Measurements from ENCODE around the gene CBFA2T3.

Gene CBFA2T3

DNA sequence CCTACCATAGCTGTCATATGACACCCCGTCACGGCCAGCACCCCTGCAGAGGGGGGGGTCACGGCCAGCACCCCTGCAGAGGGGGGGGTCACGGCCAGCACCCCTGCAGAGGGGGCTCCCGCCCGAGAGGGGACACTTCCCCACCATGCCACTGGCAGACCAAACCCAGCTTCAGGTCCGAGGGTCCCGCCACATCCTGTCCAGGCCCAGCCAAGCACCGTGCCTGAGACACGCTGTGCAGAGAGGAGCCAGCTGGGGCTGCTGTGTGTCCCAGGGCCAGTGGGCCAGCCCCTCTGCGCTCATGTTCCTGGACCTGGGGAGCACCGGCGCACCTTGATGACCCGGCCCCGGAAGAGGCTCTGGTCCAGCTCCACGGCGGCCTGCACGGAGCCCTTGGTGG is 112.5 kb downstream of the CBFA2T3 start:
- POLR2A ChIA-PET = interaction anchor here (0.5 kb wide), 2 partner anchors 11 to 127 kb away, joined by 3 to 16 read pairs; no protein-coding TSS in a partner anchor
- H3K27ac ChIP-seq (ENCODE audit: extremely low read depth, low read depth, low read length) = no peak overlapping the region
- CTCF ChIA-PET = no interaction called here

DNA sequence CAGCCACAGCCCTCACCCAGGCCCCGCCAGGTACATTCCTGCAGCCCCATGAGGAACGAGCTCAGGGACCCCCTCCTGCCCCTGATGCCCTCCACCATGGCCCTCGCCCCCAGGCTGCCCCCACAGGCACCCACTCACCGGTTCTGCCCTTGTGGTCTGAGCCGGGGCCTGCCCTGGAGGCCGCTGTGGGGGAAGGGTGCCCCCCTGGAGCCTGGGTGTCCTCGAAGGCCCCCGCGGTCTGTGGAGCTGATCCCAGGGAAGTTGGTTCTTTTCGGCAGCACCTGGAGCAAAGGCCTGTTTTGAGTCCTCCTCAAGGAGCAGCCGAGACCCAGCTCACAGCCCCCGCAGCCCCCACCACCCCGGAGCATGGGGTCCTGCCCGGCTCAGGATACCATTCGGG is 112.9 kb downstream of the CBFA2T3 start:
- no peaks in the 10 kb centered on the region for H3K9me3 ChIP-seq (ENCODE audit: control insufficient read depth, insufficient read depth, low read depth, low read length)
- no peak for TF ChIP-seq ZSCAN16 (tag by site-specific recombination; IDR thresholded peaks at IDR 0.05)
- TF ChIP-seq GLIS1 (tag by site-specific recombination; IDR thresholded peaks at IDR 0.05) = peak; percentile 63
- peaks cover 0 to 35% of the 10 kb centered on the region in 2 experiments; a peak in 1 of 3 replicates for H3K36me3 ChIP-seq (ENCODE audit: control insufficient read depth in 2 of 2, insufficient read depth in 1 of 2, low read length in 2 of 2)
- no peak overlapping the region for H3K27ac ChIP-seq (ENCODE audit: extremely low read depth, low read depth, low read length)
- CTCF ChIA-PET = interaction anchor here (0.5 kb wide), 1 partner anchor 341 kb away, joined by 3 read pairs; no protein-coding TSS in a partner anchor
- H3K4me3 ChIP-seq (ENCODE audit: low read depth, low read length) = no peak overlapping the region
- no peaks in the 10 kb centered on the region for H3K4me1 ChIP-seq (ENCODE audit: control insufficient read depth, insufficient read depth, low read length)
- POLR2A ChIA-PET = interaction anchor here (0.5 to 0.6 kb wide), 3 partner anchors 11 to 127 kb away, joined by 3 to 16 read pairs (median 4); no protein-coding TSS in a partner anchor

More for the DNA sequence above, 112.5 kb downstream of the CBFA2T3 start:
- Histone ChIP-seq H3K9me3 (ENCODE audit: control insufficient read depth, insufficient read depth, low read depth, low read length) (no peaks in the 10 kb centered on the region), H3K4me3 (ENCODE audit: low read depth, low read length) (no peak overlapping the region), H3K4me1 (ENCODE audit: control insufficient read depth, insufficient read depth, low read length) (no peaks in the 10 kb centered on the region), H3K36me3 (ENCODE audit: control insufficient read depth in 2 of 2, insufficient read depth in 1 of 2, low read length in 2 of 2) (peaks cover 0 to 31% of the 10 kb centered on the region in 2 experiments; a peak in 1 of 3 replicates)
- TF ChIP-seq ZNF610 (tag by site-specific recombination; IDR thresholded peaks at IDR 0.05; ENCODE audit: borderline replicate concordance) = no peak
- TF ChIP-seq ZNF248 (tag by site-specific recombination; IDR thresholded peaks at IDR 0.05) = no peak
- TF ChIP-seq ZNF416 (tag by site-specific recombination; IDR thresholded peaks at IDR 0.05) = no peak
- TF ChIP-seq ZNF114 (tag by site-specific recombination; IDR thresholded peaks at IDR 0.05) = no peak
- TF ChIP-seq TCF7L2 (IDR thresholded peaks at IDR 0.05; ENCODE audit: borderline replicate concordance, low read depth, low read length) = no peak
- no peak for TF ChIP-seq ZNF658 (tag by site-specific recombination; IDR thresholded peaks at IDR 0.05)
- TF ChIP-seq, protein P1, sequence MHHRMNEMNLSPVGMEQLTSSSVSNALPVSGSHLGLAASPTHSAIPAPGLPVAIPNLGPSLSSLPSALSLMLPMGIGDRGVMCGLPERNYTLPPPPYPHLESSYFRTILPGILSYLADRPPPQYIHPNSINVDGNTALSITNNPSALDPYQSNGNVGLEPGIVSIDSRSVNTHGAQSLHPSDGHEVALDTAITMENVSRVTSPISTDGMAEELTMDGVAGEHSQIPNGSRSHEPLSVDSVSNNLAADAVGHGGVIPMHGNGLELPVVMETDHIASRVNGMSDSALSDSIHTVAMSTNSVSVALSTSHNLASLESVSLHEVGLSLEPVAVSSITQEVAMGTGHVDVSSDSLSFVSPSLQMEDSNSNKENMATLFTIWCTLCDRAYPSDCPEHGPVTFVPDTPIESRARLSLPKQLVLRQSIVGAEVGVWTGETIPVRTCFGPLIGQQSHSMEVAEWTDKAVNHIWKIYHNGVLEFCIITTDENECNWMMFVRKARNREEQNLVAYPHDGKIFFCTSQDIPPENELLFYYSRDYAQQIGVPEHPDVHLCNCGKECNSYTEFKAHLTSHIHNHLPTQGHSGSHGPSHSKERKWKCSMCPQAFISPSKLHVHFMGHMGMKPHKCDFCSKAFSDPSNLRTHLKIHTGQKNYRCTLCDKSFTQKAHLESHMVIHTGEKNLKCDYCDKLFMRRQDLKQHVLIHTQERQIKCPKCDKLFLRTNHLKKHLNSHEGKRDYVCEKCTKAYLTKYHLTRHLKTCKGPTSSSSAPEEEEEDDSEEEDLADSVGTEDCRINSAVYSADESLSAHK (tag by site-specific recombination; IDR thresholded peaks at IDR 0.05) = no peak
- no peak for TF ChIP-seq ZNF140 (tag by site-specific recombination; IDR thresholded peaks at IDR 0.05)
- no peak for TF ChIP-seq REPIN1 (tag by site-specific recombination; IDR thresholded peaks at IDR 0.05; ENCODE audit: low read depth)
- TF ChIP-seq ZNF510 (tag by site-specific recombination; IDR thresholded peaks at IDR 0.05; ENCODE audit: insufficient replicate concordance) = no peak
- no peak for TF ChIP-seq ZNF664 (tag by site-specific recombination; IDR thresholded peaks at IDR 0.05)
- no peak for TF ChIP-seq ZNF549 (tag by site-specific recombination; IDR thresholded peaks at IDR 0.05)
- TF ChIP-seq ZFHX2 (tag by site-specific recombination; conservative IDR thresholded peaks at IDR 0.05) = no peak
- TF ChIP-seq GLI4 (tag by site-specific recombination; IDR thresholded peaks at IDR 0.05) = no peak
- no peak for TF ChIP-seq ZNF514 (tag by site-specific recombination; IDR thresholded peaks at IDR 0.05)
- TF ChIP-seq SCRT2 (tag by site-specific recombination; IDR thresholded peaks at IDR 0.05) = no peak
- no peak for TF ChIP-seq KLF8 (tag by site-specific recombination; IDR thresholded peaks at IDR 0.05)

DNA sequence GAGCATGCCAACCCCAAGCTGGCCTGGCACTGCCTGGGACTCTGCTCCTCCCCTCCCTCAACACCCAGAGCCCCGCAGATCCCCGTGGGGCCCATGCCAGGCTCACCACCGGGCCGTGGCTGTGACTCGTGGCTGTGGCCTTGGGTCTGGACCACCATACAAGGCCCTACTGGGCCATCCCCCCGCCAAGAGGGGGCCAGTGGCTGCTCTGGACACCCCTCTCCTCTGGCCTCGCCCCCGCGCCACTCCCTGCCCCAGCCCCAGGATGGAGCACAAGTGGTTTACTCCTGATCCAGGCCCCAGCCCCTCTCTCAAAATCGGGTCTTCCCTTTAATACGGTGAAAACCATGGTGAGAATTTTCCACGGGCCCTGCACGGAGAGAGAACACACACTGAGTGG is 113.6 kb downstream of the CBFA2T3 start:
- H3K4me1 ChIP-seq (ENCODE audit: control insufficient read depth, insufficient read depth, low read length) = no peaks in the 10 kb centered on the region
- ChIA-PET POLR2A (no interaction called here), CTCF (interaction anchor here (0.7 kb wide), 1 partner anchor 38 kb away, joined by 3 read pairs; no protein-coding TSS in a partner anchor)
- H3K27ac ChIP-seq (ENCODE audit: extremely low read depth, low read depth, low read length) = no peak overlapping the region
- H3K4me3 ChIP-seq (ENCODE audit: low read depth, low read length) = no peak overlapping the region
- H3K9me3 ChIP-seq (ENCODE audit: control insufficient read depth, insufficient read depth, low read depth, low read length) = no peaks in the 10 kb centered on the region
- H3K36me3 ChIP-seq (ENCODE audit: control insufficient read depth in 2 of 2, insufficient read depth in 1 of 2, low read length in 2 of 2) = peaks cover 0 to 42% of the 10 kb centered on the region in 2 experiments; a peak in 1 of 3 replicates
- TF ChIP-seq, protein P2, sequence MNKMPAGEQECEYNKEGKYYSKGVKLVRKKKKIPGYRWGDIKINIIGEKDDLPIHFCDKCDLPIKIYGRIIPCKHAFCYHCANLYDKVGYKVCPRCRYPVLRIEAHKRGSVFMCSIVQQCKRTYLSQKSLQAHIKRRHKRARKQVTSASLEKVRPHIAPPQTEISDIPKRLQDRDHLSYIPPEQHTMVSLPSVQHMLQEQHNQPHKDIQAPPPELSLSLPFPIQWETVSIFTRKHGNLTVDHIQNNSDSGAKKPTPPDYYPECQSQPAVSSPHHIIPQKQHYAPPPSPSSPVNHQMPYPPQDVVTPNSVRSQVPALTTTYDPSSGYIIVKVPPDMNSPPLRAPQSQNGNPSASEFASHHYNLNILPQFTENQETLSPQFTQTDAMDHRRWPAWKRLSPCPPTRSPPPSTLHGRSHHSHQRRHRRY (tag by site-specific recombination; IDR thresholded peaks at IDR 0.05) = no peak
- no peak for TF ChIP-seq IKZF3 (tag by site-specific recombination; IDR thresholded peaks at IDR 0.05)
- no peak for TF ChIP-seq PRDM1 (tag by site-specific recombination; IDR thresholded peaks at IDR 0.05)
- no peak for TF ChIP-seq SETDB1 (IDR thresholded peaks at IDR 0.05; ENCODE audit: insufficient read length, low read length)
- TF ChIP-seq, protein P3, sequence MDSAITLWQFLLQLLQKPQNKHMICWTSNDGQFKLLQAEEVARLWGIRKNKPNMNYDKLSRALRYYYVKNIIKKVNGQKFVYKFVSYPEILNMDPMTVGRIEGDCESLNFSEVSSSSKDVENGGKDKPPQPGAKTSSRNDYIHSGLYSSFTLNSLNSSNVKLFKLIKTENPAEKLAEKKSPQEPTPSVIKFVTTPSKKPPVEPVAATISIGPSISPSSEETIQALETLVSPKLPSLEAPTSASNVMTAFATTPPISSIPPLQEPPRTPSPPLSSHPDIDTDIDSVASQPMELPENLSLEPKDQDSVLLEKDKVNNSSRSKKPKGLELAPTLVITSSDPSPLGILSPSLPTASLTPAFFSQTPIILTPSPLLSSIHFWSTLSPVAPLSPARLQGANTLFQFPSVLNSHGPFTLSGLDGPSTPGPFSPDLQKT (IDR thresholded peaks at IDR 0.05; ENCODE audit: borderline replicate concordance, low read depth, low read length) = no peak
- TF ChIP-seq ZNF202 (tag by site-specific recombination; IDR thresholded peaks at IDR 0.05; ENCODE audit: borderline replicate concordance) = no peak
- no peak for TF ChIP-seq KLF10 (tag by site-specific recombination; IDR thresholded peaks at IDR 0.05)
- no peak for TF ChIP-seq ZNF274 (IDR thresholded peaks at IDR 0.05; ENCODE audit: low read length)
- TF ChIP-seq ZNF274 (tag by site-specific recombination; IDR thresholded peaks at IDR 0.05; ENCODE audit: borderline replicate concordance) = no peak
- TF ChIP-seq REPIN1 (tag by site-specific recombination; IDR thresholded peaks at IDR 0.05; ENCODE audit: low read depth) = no peak

Measured in HEK293 (cell line).